CD8-positive, alpha-beta memory T cell (primary cell): ENCODE results near the gene FAM78B. TPM values are rescaled to one million over a fixed set of nuclear protein-coding genes. Genes with fewer than 3 reads are reported as not detected.

Source experiments
- CTCF ChIA-PET: fragments of 350-600 bp; sonication (Branson Sonifier 250); formaldehyde crosslinking; loops from one replicate; lab custom pipeline; 2021; ENCODE audit warnings: antibody characterized with exemption; lab: Charles Lee
- POLR2A ChIA-PET: fragments of 350-600 bp; sonication (Branson Sonifier 250); formaldehyde crosslinking; loops from one replicate; lab custom pipeline; 2021; ENCODE audit warnings: antibody characterized with exemption; lab: Charles Lee
- DNase-seq, 5 donors: peaks; one replicate each; pipeline versions ENCODE4 v3.0.0 to v3.0.0-alpha.2; 2020 to 2022; ENCODE audit warnings: mixed read lengths in 1 of 5
- H3K27ac ChIP-seq: one replicate; pipeline ENCODE4 v1.7.0; 2013; ENCODE audit warnings: low read depth, mild to moderate bottlenecking, low read length, moderate library complexity
- H3K27me3 ChIP-seq: 2 replicates; pipeline ENCODE4 v1.7.0; 2013; ENCODE audit warnings: low read length, mild to moderate bottlenecking; ENCODE audit not compliant: insufficient read depth, poor library complexity, severe bottlenecking
- H3K36me3 ChIP-seq: 2 replicates; pipeline ENCODE4 v1.7.0; 2013; ENCODE audit warnings: mild to moderate bottlenecking, low read length, moderate library complexity; ENCODE audit not compliant: insufficient read depth
- H3K4me1 ChIP-seq: 2 replicates; pipeline ENCODE4 v1.7.0; 2013; ENCODE audit warnings: mild to moderate bottlenecking, low read length, moderate library complexity; ENCODE audit not compliant: insufficient read depth
- H3K4me3 ChIP-seq: 2 replicates; pipeline ENCODE4 v1.7.0; 2013; ENCODE audit warnings: mild to moderate bottlenecking, low read length
- H3K9me3 ChIP-seq: 2 replicates; pipeline ENCODE4 v1.7.0; 2013; ENCODE audit warnings: mild to moderate bottlenecking, low read length
- H3K27ac Mint-ChIP-seq, 8 donors: one replicate each; pipeline ENCODE4 v1.8.0; 2020 to 2021; ENCODE audit warnings: mixed read lengths in 8 of 8, mild to moderate bottlenecking in 6 of 8, inconsistent platforms in 3 of 8, moderate library complexity in 3 of 8
- H3K27me3 Mint-ChIP-seq, 2 donors: one replicate each; pipeline ENCODE4 v1.8.0; 2020 to 2021; ENCODE audit warnings: mixed read lengths in 2 of 2, mild to moderate bottlenecking in 1 of 2, moderate library complexity in 1 of 2
- H3K36me3 Mint-ChIP-seq, 3 donors: one replicate each; pipeline ENCODE4 v1.8.0; 2020 to 2021; ENCODE audit warnings: mixed read lengths in 3 of 3, inconsistent platforms in 1 of 3, mild to moderate bottlenecking in 1 of 3
- H3K4me1 Mint-ChIP-seq, 3 donors: one replicate each; pipeline ENCODE4 v1.8.0; 2020 to 2021; ENCODE audit warnings: mixed read lengths in 3 of 3, inconsistent platforms in 1 of 3, mild to moderate bottlenecking in 1 of 3
- H3K4me3 Mint-ChIP-seq, 7 donors: one replicate each; pipeline ENCODE4 v1.8.0; 2020 to 2021; ENCODE audit warnings: mixed read lengths in 7 of 7, mild to moderate bottlenecking in 6 of 7, moderate library complexity in 4 of 7, inconsistent platforms in 2 of 7
- H3K9me3 Mint-ChIP-seq, 5 donors: one replicate each; pipeline ENCODE4 v1.8.0; 2020 to 2022; ENCODE audit warnings: mixed read lengths in 5 of 5, mild to moderate bottlenecking in 3 of 5, moderate library complexity in 2 of 5, inconsistent platforms in 1 of 5
- polyA plus RNA-seq: library from polyadenylated mRNA; unstranded; fragments of 300-500 nt; fragmentation: Illumina TruSeq; gene quantifications from one replicate; pipeline ENCODE4 v1.2.3, GENCODE V29; 2021
- total RNA-seq, 2 experiments: library from RNA; stranded (reverse); gene quantifications; one replicate each; pipeline ENCODE4 v1.2.3, GENCODE V29; 2021

The FAM78B gene
- total and polyA plus RNA-seq, 3 experiments from 2014 or later, result 0.22 to 0.26 TPM; not detected in 1

DNA sequence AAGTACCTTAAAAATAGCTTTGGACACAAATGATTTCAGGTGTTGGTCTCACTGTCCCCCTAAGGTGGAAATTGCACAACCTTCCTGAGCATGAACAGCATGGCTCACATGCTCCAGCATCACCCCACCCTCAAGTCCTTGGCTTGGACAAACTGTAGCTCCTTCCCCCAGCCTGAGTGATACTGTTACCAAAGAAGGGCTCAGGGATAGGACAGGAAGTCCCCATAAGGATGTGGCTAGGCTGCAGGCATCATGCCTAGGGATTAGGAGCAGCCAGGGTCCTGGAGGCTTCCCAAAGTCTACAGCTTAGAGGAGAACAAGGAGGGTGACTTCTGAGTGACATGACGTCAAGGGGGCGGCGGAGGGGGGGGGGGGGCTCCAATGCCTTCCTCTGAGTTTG is 10.1 kb downstream of the FAM78B start:
- DNase-seq, result no peak
- CTCF ChIA-PET, result no interaction called here
- no peaks in the 10 kb centered on the region for H3K27me3 ChIP-seq
- no peaks in the 10 kb centered on the region for H3K36me3 ChIP-seq
- POLR2A ChIA-PET, result no interaction called here
- no peak overlapping the region for H3K27ac ChIP-seq
- peaks cover 12 to 15% of the 10 kb centered on the region in 2 donors for H3K27me3 Mint-ChIP-seq
- H3K27ac Mint-ChIP-seq, result no peak overlapping the region
- no peaks in the 10 kb centered on the region for H3K4me1 ChIP-seq
- peaks cover 0 to 4% (median 0%) of the 10 kb centered on the region in 5 donors for H3K9me3 Mint-ChIP-seq
- H3K9me3 ChIP-seq, result no peaks in the 10 kb centered on the region
- no peak overlapping the region for H3K4me3 Mint-ChIP-seq
- H3K4me3 ChIP-seq, result no peak overlapping the region
- H3K36me3 Mint-ChIP-seq, result no peaks in the 10 kb centered on the region
- H3K4me1 Mint-ChIP-seq, result no peaks in the 10 kb centered on the region

DNA sequence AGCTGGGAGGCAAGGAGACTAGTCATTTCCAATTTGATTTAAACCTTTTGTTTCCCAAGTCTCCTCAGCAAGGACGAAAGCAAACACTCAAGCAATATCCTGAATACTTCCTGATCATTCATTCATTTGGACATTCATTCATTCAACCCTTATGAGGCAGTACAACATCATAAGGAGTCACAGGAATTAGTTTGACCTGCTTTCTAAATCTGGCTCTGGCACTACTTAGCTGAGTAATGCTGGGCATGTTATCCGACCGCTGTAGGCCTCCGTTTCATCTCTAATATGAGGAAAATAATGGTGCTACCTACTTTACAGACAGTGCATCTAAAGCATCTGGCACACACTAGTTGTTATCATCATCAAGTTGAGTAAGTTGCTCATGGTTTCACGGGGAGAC is 11.7 kb downstream of the FAM78B start:
- Mint-ChIP-seq H3K4me1 (no peaks in the 10 kb centered on the region), H3K4me3 (no peak overlapping the region), H3K36me3 (no peaks in the 10 kb centered on the region), H3K9me3 (peaks cover 0 to 5% (median 0%) of the 10 kb centered on the region in 5 donors), H3K27me3 (peaks cover 2 to 5% of the 10 kb centered on the region in 2 donors), H3K27ac (no peak overlapping the region)
- ChIA-PET CTCF (no interaction called here), POLR2A (no interaction called here)
- Histone ChIP-seq H3K9me3 (no peaks in the 10 kb centered on the region), H3K27me3 (no peaks in the 10 kb centered on the region), H3K4me3 (no peak overlapping the region), H3K27ac (no peak overlapping the region), H3K36me3 (no peaks in the 10 kb centered on the region), H3K4me1 (no peaks in the 10 kb centered on the region)
- DNase-seq, result no peak

DNA sequence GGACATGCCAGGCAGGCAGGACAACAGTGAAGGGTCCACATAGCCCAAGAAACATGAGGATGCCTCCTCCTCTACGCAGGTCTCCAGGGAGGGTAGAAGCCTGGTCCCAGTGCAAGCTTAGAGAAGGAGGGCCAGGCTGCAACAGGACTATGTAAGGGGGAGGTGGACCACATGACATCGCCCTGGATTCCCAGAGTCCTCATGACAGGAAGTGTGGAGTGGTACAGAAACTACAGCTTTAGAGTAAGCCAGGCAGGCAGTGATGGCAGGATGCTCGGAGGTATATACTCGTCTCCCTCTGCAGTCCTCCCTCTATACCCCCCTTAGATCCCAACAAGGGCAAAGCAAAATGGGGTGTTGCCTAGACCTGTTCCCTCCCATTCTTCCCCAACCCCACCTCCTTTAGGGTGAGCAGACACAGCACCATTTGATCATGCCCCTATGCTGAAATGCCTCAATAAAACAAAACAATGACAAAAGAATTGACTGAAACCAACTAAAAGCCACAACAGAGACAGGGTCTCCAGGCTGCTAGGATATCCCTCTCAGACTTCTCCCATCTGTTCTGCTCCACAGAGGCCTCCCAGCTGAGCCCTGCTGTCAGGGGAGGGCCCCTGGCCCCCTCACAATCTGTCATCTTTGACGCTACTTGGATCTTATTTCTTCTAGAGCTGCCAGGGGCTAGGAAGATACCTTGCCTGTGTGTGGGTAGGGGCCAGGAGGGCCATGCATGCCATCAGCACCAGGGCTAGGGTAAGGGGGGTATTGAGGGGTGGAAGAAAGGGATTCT is 13.1 kb downstream of the FAM78B start:
- ChIA-PET POLR2A (no interaction called here), CTCF (no interaction called here)
- H3K4me1 Mint-ChIP-seq, result no peaks in the 10 kb centered on the region
- no peak overlapping the region for H3K4me3 Mint-ChIP-seq
- H3K4me3 ChIP-seq, result no peak overlapping the region
- H3K27me3 ChIP-seq, result no peaks in the 10 kb centered on the region
- H3K36me3 ChIP-seq, result no peaks in the 10 kb centered on the region
- DNase-seq, result no peak
- H3K27me3 Mint-ChIP-seq, result peaks cover 0 to 5% of the 10 kb centered on the region in 2 donors
- H3K4me1 ChIP-seq, result no peaks in the 10 kb centered on the region
- no peak overlapping the region for H3K27ac Mint-ChIP-seq
- H3K9me3 Mint-ChIP-seq, result peaks cover 0 to 5% (median 0%) of the 10 kb centered on the region in 5 donors
- H3K9me3 ChIP-seq, result no peaks in the 10 kb centered on the region
- no peaks in the 10 kb centered on the region for H3K36me3 Mint-ChIP-seq
- no peak overlapping the region for H3K27ac ChIP-seq

GRCh38 chr1:166152978-166153377 is 13.8 kb downstream of the FAM78B start:
- Histone ChIP-seq H3K27ac (no peak overlapping the region), H3K4me1 (no peaks in the 10 kb centered on the region), H3K4me3 (no peak overlapping the region), H3K27me3 (no peaks in the 10 kb centered on the region), H3K36me3 (no peaks in the 10 kb centered on the region), H3K9me3 (no peaks in the 10 kb centered on the region)
- Mint-ChIP-seq H3K4me1 (no peaks in the 10 kb centered on the region), H3K36me3 (peaks cover 0 to 1% (median 0%) of the 10 kb centered on the region in 3 donors), H3K27ac (no peak overlapping the region), H3K27me3 (peaks cover 3% of the 10 kb centered on the region in 2 donors), H3K9me3 (peaks cover 0 to 7% (median 3%) of the 10 kb centered on the region in 5 donors), H3K4me3 (no peak overlapping the region)
- no peak for DNase-seq
- ChIA-PET POLR2A (no interaction called here), CTCF (no interaction called here)

GRCh38 chr1:166151804-166152203 is 15.0 kb downstream of the FAM78B start:
- CTCF ChIA-PET, result no interaction called here
- Histone ChIP-seq H3K27me3 (no peaks in the 10 kb centered on the region), H3K9me3 (no peaks in the 10 kb centered on the region), H3K4me3 (no peak overlapping the region), H3K27ac (no peak overlapping the region), H3K36me3 (no peaks in the 10 kb centered on the region), H3K4me1 (no peaks in the 10 kb centered on the region)
- Mint-ChIP-seq H3K27me3 (peaks cover 2 to 3% of the 10 kb centered on the region in 2 donors), H3K9me3 (peaks cover 0 to 7% (median 3%) of the 10 kb centered on the region in 5 donors), H3K4me1 (no peaks in the 10 kb centered on the region), H3K36me3 (peaks cover 0 to 1% (median 0%) of the 10 kb centered on the region in 3 donors), H3K4me3 (no peak overlapping the region), H3K27ac (no peak overlapping the region)
- POLR2A ChIA-PET, result no interaction called here
- no peak for DNase-seq

DNA sequence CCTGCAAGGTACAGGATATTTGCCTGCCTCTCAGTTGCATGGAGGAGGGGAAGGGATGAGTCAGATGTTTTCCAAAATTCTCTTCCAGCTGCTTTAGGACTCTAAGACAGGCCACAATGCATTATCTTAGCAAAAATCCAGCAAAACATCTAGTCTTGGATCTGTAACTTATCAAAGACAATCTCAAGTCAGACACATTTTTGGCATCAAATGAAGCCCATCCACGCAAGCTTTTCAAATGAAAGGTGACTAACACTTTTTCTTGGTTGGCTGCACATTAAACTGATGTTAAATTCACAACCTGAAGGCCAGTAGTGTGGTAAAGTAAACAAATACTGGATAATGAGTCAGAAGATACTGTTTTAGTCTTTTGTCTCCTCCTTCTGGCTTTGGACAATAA is 21.3 kb downstream of the FAM78B start:
- H3K4me3 ChIP-seq, result no peak overlapping the region
- Mint-ChIP-seq H3K27me3 (peaks cover 4 to 7% of the 10 kb centered on the region in 2 donors), H3K27ac (no peak overlapping the region), H3K9me3 (peaks cover 0 to 5% (median 2%) of the 10 kb centered on the region in 5 donors), H3K4me1 (no peaks in the 10 kb centered on the region), H3K4me3 (no peak overlapping the region), H3K36me3 (peaks cover 0 to 1% (median 0%) of the 10 kb centered on the region in 3 donors)
- no peaks in the 10 kb centered on the region for H3K4me1 ChIP-seq
- no peak for DNase-seq
- H3K9me3 ChIP-seq, result no peaks in the 10 kb centered on the region
- H3K27ac ChIP-seq, result no peak overlapping the region
- no peaks in the 10 kb centered on the region for H3K36me3 ChIP-seq
- CTCF ChIA-PET, result no interaction called here
- no peaks in the 10 kb centered on the region for H3K27me3 ChIP-seq
- POLR2A ChIA-PET, result no interaction called here

DNA sequence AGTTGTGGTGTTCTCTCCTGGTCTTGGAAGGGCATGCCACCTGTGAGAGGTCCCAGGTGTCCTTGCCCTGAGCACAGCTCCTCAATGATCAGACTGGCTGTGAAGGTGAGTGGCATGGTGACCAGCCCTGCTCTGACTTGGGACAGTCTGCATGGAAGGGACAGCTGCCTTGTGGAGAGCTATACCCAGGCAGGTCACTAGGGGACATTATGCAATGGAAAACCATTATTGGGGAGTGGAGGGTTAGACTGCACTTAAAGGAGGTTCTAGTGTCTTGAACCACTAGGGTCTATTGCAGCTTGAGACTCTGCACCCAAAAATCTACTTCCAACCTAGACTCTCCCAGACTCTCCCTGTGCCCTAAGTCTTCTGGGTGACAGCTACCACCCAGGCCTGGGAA is 24.8 kb downstream of the FAM78B start:
- POLR2A ChIA-PET, result no interaction called here
- no peaks in the 10 kb centered on the region for H3K9me3 Mint-ChIP-seq
- no peaks in the 10 kb centered on the region for H3K4me1 ChIP-seq
- no peak overlapping the region for H3K4me3 ChIP-seq
- DNase-seq, result no peak
- H3K4me1 Mint-ChIP-seq, result no peaks in the 10 kb centered on the region
- H3K27ac Mint-ChIP-seq, result no peak overlapping the region
- no peaks in the 10 kb centered on the region for H3K36me3 ChIP-seq
- H3K27me3 Mint-ChIP-seq, result peaks cover 7 to 9% of the 10 kb centered on the region in 2 donors
- no peaks in the 10 kb centered on the region for H3K27me3 ChIP-seq
- no peak overlapping the region for H3K27ac ChIP-seq
- no peaks in the 10 kb centered on the region for H3K9me3 ChIP-seq
- no peak overlapping the region for H3K4me3 Mint-ChIP-seq
- no peaks in the 10 kb centered on the region for H3K36me3 Mint-ChIP-seq
- CTCF ChIA-PET, result no interaction called here

- POLR2A ChIA-PET, result no interaction called here
- peaks cover 7 to 9% of the 10 kb centered on the region in 2 donors for H3K27me3 Mint-ChIP-seq
Measured at GRCh38 chr1:166140251-166140650, 26.6 kb downstream of the FAM78B start.

More at GRCh38 chr1:166140251-166140650, 26.6 kb downstream of the FAM78B start:
- Histone ChIP-seq H3K27ac (no peak overlapping the region), H3K4me1 (no peaks in the 10 kb centered on the region), H3K27me3 (no peaks in the 10 kb centered on the region), H3K4me3 (no peak overlapping the region), H3K36me3 (no peaks in the 10 kb centered on the region), H3K9me3 (no peaks in the 10 kb centered on the region)
- no peak overlapping the region for H3K4me3 Mint-ChIP-seq
- CTCF ChIA-PET, result no interaction called here
- no peaks in the 10 kb centered on the region for H3K4me1 Mint-ChIP-seq
- no peak for DNase-seq
- H3K27ac Mint-ChIP-seq, result no peak overlapping the region
- H3K36me3 Mint-ChIP-seq, result no peaks in the 10 kb centered on the region
- H3K9me3 Mint-ChIP-seq, result no peaks in the 10 kb centered on the region
